Vagina (tissue), 2 donors: ENCODE data around the gene FOXE3.

ENCODE experiments used
- POLR2A ChIP-seq, 2 donors: fragments of 450-650 bp; IDR thresholded peaks; one replicate each; pipeline ENCODE4 v1.6.1; 2017; ENCODE audit warnings: antibody characterized with exemption in 2 of 2, mild to moderate bottlenecking in 2 of 2, moderate library complexity in 2 of 2
- POLR2AphosphoS5 ChIP-seq, 2 donors: sonication (generic); formaldehyde crosslinking; IDR thresholded peaks; one replicate each; pipeline ENCODE4 v1.9.0; 2017; ENCODE audit warnings: antibody characterized with exemption in 2 of 2, mild to moderate bottlenecking in 2 of 2, low read depth in 1 of 2; ENCODE audit not compliant: insufficient read depth in 1 of 2
- TF ChIP-seq, protein P1 (sequence below), 3 experiments: fragments of 450-650 bp in 2 of 3; fragments of 200-600 bp in 1 of 3; sonication (generic) in 1 of 3; IDR thresholded peaks; one replicate each; pipeline ENCODE4 v1.5.1; 2017 to 2019; ENCODE audit warnings: antibody characterized with exemption in 3 of 3, mild to moderate bottlenecking in 2 of 3, moderate library complexity in 2 of 3

DNA sequence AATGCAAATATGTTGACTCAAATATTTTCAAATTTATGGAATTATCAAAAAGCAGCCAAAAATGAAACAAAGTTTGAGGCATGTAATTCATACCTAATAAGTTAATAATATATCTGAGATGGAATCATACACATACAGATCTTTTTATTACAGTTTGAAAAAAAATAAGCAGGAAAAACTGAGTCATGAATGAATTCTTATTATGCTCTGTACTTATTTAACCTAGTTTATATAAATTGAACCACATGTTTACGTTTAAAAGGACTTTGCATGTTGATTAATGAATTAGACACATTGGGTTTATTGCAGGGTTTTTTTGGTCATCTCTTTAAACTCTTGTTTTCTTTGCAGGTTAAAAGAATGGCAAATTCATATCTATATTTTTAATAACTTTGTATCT, 41.6 kb upstream of the FOXE3 start:
- TF ChIP-seq, protein P1, sequence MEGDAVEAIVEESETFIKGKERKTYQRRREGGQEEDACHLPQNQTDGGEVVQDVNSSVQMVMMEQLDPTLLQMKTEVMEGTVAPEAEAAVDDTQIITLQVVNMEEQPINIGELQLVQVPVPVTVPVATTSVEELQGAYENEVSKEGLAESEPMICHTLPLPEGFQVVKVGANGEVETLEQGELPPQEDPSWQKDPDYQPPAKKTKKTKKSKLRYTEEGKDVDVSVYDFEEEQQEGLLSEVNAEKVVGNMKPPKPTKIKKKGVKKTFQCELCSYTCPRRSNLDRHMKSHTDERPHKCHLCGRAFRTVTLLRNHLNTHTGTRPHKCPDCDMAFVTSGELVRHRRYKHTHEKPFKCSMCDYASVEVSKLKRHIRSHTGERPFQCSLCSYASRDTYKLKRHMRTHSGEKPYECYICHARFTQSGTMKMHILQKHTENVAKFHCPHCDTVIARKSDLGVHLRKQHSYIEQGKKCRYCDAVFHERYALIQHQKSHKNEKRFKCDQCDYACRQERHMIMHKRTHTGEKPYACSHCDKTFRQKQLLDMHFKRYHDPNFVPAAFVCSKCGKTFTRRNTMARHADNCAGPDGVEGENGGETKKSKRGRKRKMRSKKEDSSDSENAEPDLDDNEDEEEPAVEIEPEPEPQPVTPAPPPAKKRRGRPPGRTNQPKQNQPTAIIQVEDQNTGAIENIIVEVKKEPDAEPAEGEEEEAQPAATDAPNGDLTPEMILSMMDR (IDR thresholded peaks at IDR 0.05) = no peak
- no peak for TF ChIP-seq POLR2A (IDR thresholded peaks at IDR 0.05)
- TF ChIP-seq POLR2AphosphoS5 (IDR thresholded peaks at IDR 0.05; ENCODE audit: insufficient read depth in 1 of 2, low read depth in 1 of 2) = no peak
